Left ventricle myocardium inferior (tissue), 1 donor: ENCODE data around the gene AHCY. TPM values are rescaled to one million over a fixed set of nuclear protein-coding genes. Genes with fewer than 3 reads are reported as not detected.

Experiments used
- DNase-seq: peaks from one replicate; pipeline ENCODE4 v3.0.0-alpha.2; 2020
- H3K27ac ChIP-seq: fragments of 200-600 bp; replicated peaks from 2 replicates; pipeline ENCODE4 v1.8.0; 2021
- H3K27me3 ChIP-seq: fragments of 200-600 bp; 2 replicates; pipeline ENCODE4 v1.8.0; 2021; ENCODE audit warnings: low read depth
- H3K36me3 ChIP-seq: fragments of 200-600 bp; 2 replicates; pipeline ENCODE4 v1.8.0; 2021
- H3K4me1 ChIP-seq: fragments of 200-600 bp; 2 replicates; pipeline ENCODE4 v1.8.0; 2021
- H3K4me3 ChIP-seq: fragments of 200-600 bp; 2 replicates; pipeline ENCODE4 v1.8.0; 2021; ENCODE audit warnings: mild to moderate bottlenecking, moderate library complexity
- H3K9me3 ChIP-seq: fragments of 200-600 bp; replicated peaks from 2 replicates; pipeline ENCODE4 v1.8.0; 2021
- intact Hi-C: fragments of 100-400 bp; cut with micrococcal nuclease; formaldehyde crosslinking; loops from one replicate; pipeline ENCODE4 v1.11.0; 2022
- total RNA-seq: library from RNA; stranded (reverse); fragmentation: NEBNext Ultra II Directional; extraction: Animal tissue kit (Norgen Biotek cat#: 25700); gene quantifications from one replicate; pipeline ENCODE4 v1.2.1, GENCODE V29; 2021
- TF ChIP-seq, protein P1 (sequence below): fragments of 200-600 bp; IDR thresholded peaks from 2 replicates; pipeline ENCODE4 v1.8.0; 2021; ENCODE audit warnings: antibody characterized with exemption, mild to moderate bottlenecking, borderline replicate concordance
- donor health status: DM: no; HTN: yes; CAD: no; lungs with severe emphysema.

The AHCY gene
- total RNA-seq, 1 donor from 2014 or later = 66.2 TPM

GRCh38 chr20:34318609-34319443, 15.7 kb upstream of the AHCY start:
- Histone ChIP-seq H3K27ac (no peak overlapping the region), H3K4me3 (no peak overlapping the region), H3K4me1 (peaks cover 4% of the 10 kb centered on the region), H3K36me3 (no peaks in the 10 kb centered on the region), H3K9me3 (no peaks in the 10 kb centered on the region), H3K27me3 (no peaks in the 10 kb centered on the region)
- intact Hi-C loops = loop anchor here (10.0 kb wide), 1 partner anchor 156 kb away; no protein-coding TSS in a partner anchor
- no peak for DNase-seq
- TF ChIP-seq, protein P1, sequence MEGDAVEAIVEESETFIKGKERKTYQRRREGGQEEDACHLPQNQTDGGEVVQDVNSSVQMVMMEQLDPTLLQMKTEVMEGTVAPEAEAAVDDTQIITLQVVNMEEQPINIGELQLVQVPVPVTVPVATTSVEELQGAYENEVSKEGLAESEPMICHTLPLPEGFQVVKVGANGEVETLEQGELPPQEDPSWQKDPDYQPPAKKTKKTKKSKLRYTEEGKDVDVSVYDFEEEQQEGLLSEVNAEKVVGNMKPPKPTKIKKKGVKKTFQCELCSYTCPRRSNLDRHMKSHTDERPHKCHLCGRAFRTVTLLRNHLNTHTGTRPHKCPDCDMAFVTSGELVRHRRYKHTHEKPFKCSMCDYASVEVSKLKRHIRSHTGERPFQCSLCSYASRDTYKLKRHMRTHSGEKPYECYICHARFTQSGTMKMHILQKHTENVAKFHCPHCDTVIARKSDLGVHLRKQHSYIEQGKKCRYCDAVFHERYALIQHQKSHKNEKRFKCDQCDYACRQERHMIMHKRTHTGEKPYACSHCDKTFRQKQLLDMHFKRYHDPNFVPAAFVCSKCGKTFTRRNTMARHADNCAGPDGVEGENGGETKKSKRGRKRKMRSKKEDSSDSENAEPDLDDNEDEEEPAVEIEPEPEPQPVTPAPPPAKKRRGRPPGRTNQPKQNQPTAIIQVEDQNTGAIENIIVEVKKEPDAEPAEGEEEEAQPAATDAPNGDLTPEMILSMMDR = no peak

DNA sequence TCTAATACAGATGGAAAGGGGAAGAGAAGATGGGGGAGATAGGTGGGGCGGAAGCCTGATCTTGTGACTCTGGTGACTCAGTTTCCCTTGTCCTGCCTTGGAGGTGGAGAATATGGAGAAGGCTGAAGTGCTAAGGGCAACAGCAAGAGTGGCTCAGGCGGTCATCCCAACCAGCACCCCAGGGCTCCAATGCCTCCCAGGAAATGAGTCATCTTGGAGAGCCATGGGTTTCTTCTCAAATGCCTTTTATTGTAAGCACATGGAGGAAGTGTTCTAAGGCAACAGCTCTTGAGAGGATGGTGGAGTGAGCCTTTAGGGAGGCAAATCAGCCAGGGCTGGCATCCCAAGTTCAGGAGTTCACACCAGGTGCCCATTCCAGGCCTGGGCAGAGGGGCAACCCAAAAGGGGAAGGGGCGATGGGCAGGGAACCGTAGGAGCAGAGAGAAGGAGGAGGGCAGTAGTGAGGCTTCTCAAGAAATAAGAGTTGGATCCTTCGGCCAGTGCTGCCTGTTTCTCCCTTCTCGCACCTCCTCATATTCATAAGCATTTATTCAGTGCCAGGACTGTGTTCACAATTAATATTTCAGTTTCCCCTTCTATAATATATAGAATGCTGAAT, 13.2 kb upstream of the AHCY start:
- H3K4me1 ChIP-seq = peaks cover 18% of the 10 kb centered on the region
- no peaks in the 10 kb centered on the region for H3K9me3 ChIP-seq
- no peaks in the 10 kb centered on the region for H3K36me3 ChIP-seq
- no peak overlapping the region for H3K4me3 ChIP-seq
- peaks cover 12% of the 10 kb centered on the region for H3K27me3 ChIP-seq
- intact Hi-C loops = loop anchor here (10.0 kb wide), 1 partner anchor 158 kb away; no protein-coding TSS in a partner anchor
- H3K27ac ChIP-seq = no peak overlapping the region
- TF ChIP-seq, protein P1 = no peak
- DNase-seq = no peak

DNA sequence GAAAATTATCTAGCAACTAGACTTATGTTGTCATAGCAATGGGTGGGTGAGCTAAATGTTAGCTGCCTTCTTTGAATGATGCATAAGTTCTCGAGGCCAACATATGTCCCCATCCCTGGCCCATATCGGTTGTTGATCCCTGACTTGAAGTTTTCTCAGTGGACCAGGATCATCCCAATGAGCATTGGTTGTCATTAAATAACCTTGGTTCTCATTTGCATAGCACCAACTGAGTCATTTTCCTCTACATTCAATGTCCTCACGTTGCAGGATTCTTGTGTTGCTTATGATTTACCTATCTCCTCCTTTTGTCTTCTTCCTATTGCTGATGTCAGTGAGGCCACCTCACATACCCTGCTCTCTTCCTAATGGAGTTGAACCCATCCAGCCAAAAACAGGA, 12.1 kb upstream of the AHCY start:
- H3K4me3 ChIP-seq = no peak overlapping the region
- H3K4me1 ChIP-seq = peaks cover 20% of the 10 kb centered on the region
- no peaks in the 10 kb centered on the region for H3K9me3 ChIP-seq
- no peak overlapping the region for H3K27ac ChIP-seq
- TF ChIP-seq, protein P1 = no peak
- no peak for DNase-seq
- H3K36me3 ChIP-seq = no peaks in the 10 kb centered on the region
- peaks cover 14% of the 10 kb centered on the region for H3K27me3 ChIP-seq
- intact Hi-C loops = loop anchor here (10.0 kb wide), 1 partner anchor 160 kb away; no protein-coding TSS in a partner anchor

DNA sequence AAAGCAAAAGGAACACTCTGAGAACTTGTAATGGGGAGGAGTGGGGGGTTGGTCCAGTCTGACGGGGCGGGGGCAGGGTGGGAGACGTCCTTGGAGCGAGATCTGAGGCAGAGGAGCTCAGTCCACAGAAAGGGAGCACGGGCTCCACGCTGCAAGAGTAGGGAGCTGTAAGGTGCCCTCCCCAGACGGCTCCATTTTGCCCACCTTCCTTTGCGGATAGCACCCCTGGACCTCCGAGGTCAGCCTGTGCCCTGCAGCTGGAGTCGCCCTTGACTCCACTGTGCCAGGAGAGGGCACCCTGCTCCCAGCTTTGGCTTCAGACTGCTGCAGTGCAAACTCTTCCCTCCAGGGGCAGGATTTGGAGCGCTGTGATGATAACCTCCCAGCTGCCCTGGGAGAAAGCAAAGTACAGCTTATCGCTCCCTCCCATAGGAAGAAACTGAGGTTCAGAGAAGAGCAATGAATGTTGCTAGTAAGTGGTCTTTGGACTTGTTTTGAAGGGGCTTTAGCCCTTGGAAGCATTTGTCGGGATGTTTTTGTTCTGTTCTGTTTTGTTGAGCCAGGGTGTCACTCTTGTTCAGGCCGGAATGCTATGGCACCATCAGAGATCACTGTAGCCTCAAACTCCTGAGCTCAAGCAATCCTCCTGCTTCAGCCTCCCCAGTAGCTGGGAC, 9.5 kb upstream of the AHCY start:
- peak overlapping the region; percentile 50 for H3K4me3 ChIP-seq
- no peak overlapping the region for H3K27ac ChIP-seq
- no peaks in the 10 kb centered on the region for H3K36me3 ChIP-seq
- intact Hi-C loops = loop anchor here (10.0 kb wide), 1 partner anchor 162 kb away; no protein-coding TSS in a partner anchor
- H3K4me1 ChIP-seq = peaks cover 20% of the 10 kb centered on the region
- H3K9me3 ChIP-seq = no peaks in the 10 kb centered on the region
- TF ChIP-seq, protein P1 = peak; percentile 100
- peak; percentile 82 for DNase-seq
- H3K27me3 ChIP-seq = peaks cover 14% of the 10 kb centered on the region

DNA sequence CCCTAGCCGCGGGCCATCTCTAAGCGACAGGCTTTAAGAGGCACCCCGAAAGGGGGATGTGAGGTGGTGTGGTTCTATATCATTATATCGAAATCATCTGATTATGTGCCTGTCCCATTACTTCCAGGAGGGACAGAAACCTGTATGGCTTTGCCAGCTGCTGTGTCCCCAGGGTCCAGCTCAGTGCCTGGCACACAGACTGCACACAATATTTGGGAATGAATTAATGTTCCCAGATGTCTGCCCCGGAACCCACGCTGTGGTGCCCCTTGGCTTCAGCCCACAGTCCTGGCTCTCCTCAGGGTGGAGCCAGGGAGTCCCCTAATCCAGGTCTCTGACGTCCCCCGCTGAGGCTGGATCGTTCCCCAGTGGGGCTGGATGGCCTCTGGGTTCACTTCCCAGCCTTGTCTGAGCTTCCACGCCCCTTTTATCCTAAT, 8.9 kb upstream of the AHCY start:
- DNase-seq = no peak
- intact Hi-C loops = loop anchor here (10.0 kb wide), 1 partner anchor 163 kb away; no protein-coding TSS in a partner anchor
- Histone ChIP-seq H3K27ac (no peak overlapping the region), H3K36me3 (no peaks in the 10 kb centered on the region), H3K27me3 (peaks cover 14% of the 10 kb centered on the region), H3K4me3 (peak overlapping the region; percentile 50), H3K9me3 (no peaks in the 10 kb centered on the region), H3K4me1 (peaks cover 20% of the 10 kb centered on the region)
- TF ChIP-seq, protein P1 = no peak
